Ovary (tissue), 9 donors: Measurements from ENCODE around the gene PJVK. TPM values are rescaled to one million over a fixed set of nuclear protein-coding genes. Genes with fewer than 3 reads are reported as not detected.
A peak's percentile ranks its signal among the peaks of the same experiment; 100 is the strongest.

Experiments used
- DNase-seq, 5 donors: peaks; one replicate each; pipeline ENCODE4 v3.0.0-alpha.2; 2019 to 2020
- H3K27ac ChIP-seq, 2 donors: fragments of 200-600 bp; one replicate each; pipeline versions ENCODE4 v1.5.1 to v1.8.0; 2019 to 2022
- H3K27me3 ChIP-seq: fragments of 200-600 bp; one replicate; pipeline ENCODE4 v1.8.0; 2022
- H3K36me3 ChIP-seq: fragments of 200-600 bp; sonication (generic); one replicate; pipeline ENCODE4 v1.5.1; 2019
- H3K4me1 ChIP-seq: one replicate; pipeline ENCODE4 v1.8.1; 2013; ENCODE audit warnings: mild to moderate bottlenecking, moderate library complexity; ENCODE audit not compliant: insufficient read depth
- H3K4me3 ChIP-seq: fragments of 200-600 bp; sonication (generic); one replicate; pipeline ENCODE4 v1.5.1; 2017
- H3K9me3 ChIP-seq, 2 donors: fragments of 200-600 bp in 1 of 2; sonication (generic) in 1 of 2; one replicate each; pipeline versions ENCODE4 v1.5.1 to v1.8.1; 2013 to 2019; ENCODE audit warnings: mild to moderate bottlenecking in 1 of 2, moderate library complexity in 1 of 2
- CTCF ChIP-seq, 3 donors: fragments of 450-650 bp in 2 of 3; fragments of 200-600 bp in 1 of 3; IDR thresholded peaks; one replicate each; pipeline versions ENCODE4 v1.5.1 to v1.8.0; 2016 to 2022; ENCODE audit warnings: antibody characterized with exemption in 3 of 3, mild to moderate bottlenecking in 1 of 3
- EP300 ChIP-seq: sonication (generic); formaldehyde crosslinking; IDR thresholded peaks from one replicate; pipeline ENCODE4 v1.6.1; 2017; ENCODE audit warnings: antibody characterized with exemption
- POLR2A ChIP-seq: fragments of 450-650 bp; IDR thresholded peaks from one replicate; pipeline ENCODE4 v1.6.1; 2017; ENCODE audit warnings: antibody characterized with exemption, mild to moderate bottlenecking, moderate library complexity
- WGBS, 3 donors: extraction: QIAGEN DNeasy Blood & Tissue Kit in 1 of 3; methylation state at CpG; one replicate each; pipeline versions ENCODE4 v1.1.5 to v1.1.7; 2013 to 2017; 5-methylcytosine and 5-hydroxymethylcytosine counted together
- intact Hi-C, 4 donors: fragments of 100-400 bp; cut with DNase I; formaldehyde crosslinking; loops; one replicate each; pipeline versions ENCODE4 v1.11.0 to v1.15.1; 2022 to 2023
- polyA plus RNA-seq, 2 donors: library from polyadenylated mRNA; stranded (reverse); fragments of 200-250 nt in 1 of 2; fragments of 350-450 nt in 1 of 2; fragmentation: Illumina TruSeq in 1 of 2; extraction: RNeasy Lipid Tissue Mini Kit (QIAGEN cat#74804) in 1 of 2; gene quantifications; one replicate each; pipeline ENCODE4 v1.2.3, GENCODE V29; 2013 to 2014
- total RNA-seq, 7 donors: library from RNA; depleted of rRNA in 2 of 7; stranded (reverse); fragments of >200 nt in 2 of 7; fragmentation: NEBNext Ultra II Directional in 3 of 7; extraction: Animal tissue kit (Norgen Biotek cat#: 25700) in 3 of 7; gene quantifications; one replicate each; pipeline versions ENCODE4 v1.1.0 to v1.2.4, GENCODE V29; 2016 to 2023
- donor health status: DM: no; HTN: no; CAD: no; lungs with moderate emphysema.
- donor health status: DM: no; HTN: no; CAD: no.
- donor health status: Bipolar disorder and iron deficiency.
- donor health status: DM: yes; HTN: yes; CAD: no.
- donor health status: DM: no; HTN: no; CAD: no.
- donor health status: DM: yes; HTN: yes; CAD: no.

PJVK gene
- total and polyA plus RNA-seq, 9 donors = 2.6 to 7.3 (median 5.6) TPM

- TF ChIP-seq POLR2A (no peak), EP300 (no peak), CTCF (IDR thresholded peaks at IDR 0.05) (no peak)
- intact Hi-C loops = no loop called here
- H3K27ac ChIP-seq = no peak overlapping the region
- no peaks in the 10 kb centered on the region for H3K27me3 ChIP-seq
- H3K4me3 ChIP-seq = no peak overlapping the region
- H3K36me3 ChIP-seq = no peaks in the 10 kb centered on the region
- H3K9me3 ChIP-seq = no peaks in the 10 kb centered on the region
- DNase-seq = no peak
- peaks cover 2% of the 10 kb centered on the region for H3K4me1 ChIP-seq
Measured at GRCh38 chr2:178476477-178476876, 25.3 kb downstream of the PJVK start.

GRCh38 chr2:178477443-178478129 lies 26.4 kb downstream of the PJVK start:
- 2 to 5% (median 2%) methylated on average over 3 of the region's 3 CpGs for WGBS, 3 donors
- Histone ChIP-seq H3K9me3 (no peaks in the 10 kb centered on the region), H3K36me3 (no peaks in the 10 kb centered on the region), H3K27ac (peak overlapping the region in 1 of 2 donors; percentile 86), H3K4me3 (peak overlapping the region; percentile 92), H3K4me1 (peaks cover 7% of the 10 kb centered on the region), H3K27me3 (no peaks in the 10 kb centered on the region)
- TF ChIP-seq CTCF (IDR thresholded peaks at IDR 0.05) (no peak), EP300 (no peak), POLR2A (no peak)
- intact Hi-C loops = loop anchor here in 1 of 4 donors (1.0 kb wide), 1 partner anchor 26 kb away; the partner anchor contains the start of genes PJVK and PRKRA
- DNase-seq = no peak

- peak in 2 of 5 donors; percentile 35 to 38 for DNase-seq
- Histone ChIP-seq H3K27ac (peak overlapping the region; percentile 86 to 91), H3K27me3 (no peaks in the 10 kb centered on the region), H3K36me3 (no peaks in the 10 kb centered on the region), H3K4me1 (peaks cover 9% of the 10 kb centered on the region), H3K9me3 (no peaks in the 10 kb centered on the region), H3K4me3 (peak overlapping the region; percentile 92)
- intact Hi-C loops = loop anchor here in 1 of 4 donors (1.0 kb wide), 1 partner anchor 27 kb away; the partner anchor contains the start of genes PJVK and PRKRA
- no peak for TF ChIP-seq EP300
- TF ChIP-seq CTCF (IDR thresholded peaks at IDR 0.05) = no peak
- TF ChIP-seq POLR2A = no peak
- whole genome bisulfite sequencing, 3 donors = 1% methylated on average over 10 of the region's 10 CpGs
Measured at GRCh38 chr2:178478130-178478438, 26.9 kb downstream of the PJVK start.

GRCh38 chr2:178478439-178479274 lies 27.5 kb downstream of the PJVK start, which contains the start of gene FKBP7:
Gene FKBP7, minus strand, starts transcription at chr2:178478600. Its CDS starts 101 bp downstream, at chr2:178478499.
- H3K27me3 ChIP-seq = no peaks in the 10 kb centered on the region
- peak within 1 kb of the TSS; percentile 86 to 91 for H3K27ac ChIP-seq
- intact Hi-C loops = loop anchor here in 2 of 4 donors (1.0 kb wide), 1 partner anchor 27 kb away; the partner anchor contains the start of genes PJVK (in 2 of the 2) and PRKRA (in 2 of the 2)
- DNase-seq = peak; percentile 88 to 93 (median 91)
- peak within 1 kb of the TSS; percentile 92 for H3K4me3 ChIP-seq
- WGBS, 3 donors = 1 to 3% (median 2%) methylated on average over 56 of the region's 56 CpGs
- peak in 1 of 3 donors; percentile 48 for TF ChIP-seq CTCF (IDR thresholded peaks at IDR 0.05)
- TF ChIP-seq EP300 = peak; percentile 70
- peak; percentile 90 for TF ChIP-seq POLR2A
- H3K36me3 ChIP-seq = no peaks in the 10 kb centered on the region
- H3K9me3 ChIP-seq = no peaks in the 10 kb centered on the region
- peaks cover 9% of the 10 kb centered on the region for H3K4me1 ChIP-seq
